ENCODE results near the gene RBP4. TPM values are rescaled to one million over a fixed set of nuclear protein-coding genes. Genes with fewer than 3 reads are reported as not detected.
A peak's percentile ranks its signal among the peaks of the same experiment; 100 is the strongest.

RBP4 gene
- total RNA-seq, 1 donor from 2014 or later = not detected

GRCh38 chr10:93596539-93596938 lies 4.5 kb downstream of the RBP4 start:
- Mint-ChIP-seq H3K9me3 (no peaks in the 10 kb centered on the region), H3K27ac (ENCODE audit: unreplicated experiment) (no peak overlapping the region)
- no peak for DNase-seq (ENCODE audit: low read depth, low spot score)

GRCh38 chr10:93595378-93596161 lies 5.5 kb downstream of the RBP4 start:
- Mint-ChIP-seq H3K27me3 (ENCODE audit: low read depth) (peaks cover 24% of the 10 kb centered on the region), H3K4me3 (no peak overlapping the region), H3K9me3 (no peaks in the 10 kb centered on the region), H3K36me3 (ENCODE audit: low read depth) (no peaks in the 10 kb centered on the region), H3K27ac (ENCODE audit: unreplicated experiment) (peak overlapping the region; percentile 63), H3K4me1 (peaks cover 13% of the 10 kb centered on the region)
- TF ChIP-seq CTCF (conservative IDR thresholded peaks at IDR 0.05) = no peak
- DNase-seq (ENCODE audit: low read depth, low spot score) = no peak

More at GRCh38 chr10:93596539-93596938, 4.5 kb downstream of the RBP4 start:
- Mint-ChIP-seq H3K4me3 (no peak overlapping the region), H3K36me3 (ENCODE audit: low read depth) (no peaks in the 10 kb centered on the region), H3K4me1 (peaks cover 9% of the 10 kb centered on the region), H3K27me3 (ENCODE audit: low read depth) (peaks cover 32% of the 10 kb centered on the region)
- TF ChIP-seq CTCF (conservative IDR thresholded peaks at IDR 0.05) = no peak

GRCh38 chr10:93594518-93594917 lies 6.5 kb downstream of the RBP4 start:
- no peak for DNase-seq (ENCODE audit: low read depth, low spot score)
- no peak for TF ChIP-seq CTCF (conservative IDR thresholded peaks at IDR 0.05)
- peaks cover 13% of the 10 kb centered on the region for H3K27me3 Mint-ChIP-seq (ENCODE audit: low read depth)
- no peak overlapping the region for H3K27ac Mint-ChIP-seq (ENCODE audit: unreplicated experiment)
- H3K36me3 Mint-ChIP-seq (ENCODE audit: low read depth) = no peaks in the 10 kb centered on the region
- H3K4me1 Mint-ChIP-seq = peaks cover 13% of the 10 kb centered on the region
- H3K4me3 Mint-ChIP-seq = no peak overlapping the region
- H3K9me3 Mint-ChIP-seq = no peaks in the 10 kb centered on the region

- Mint-ChIP-seq H3K27me3 (ENCODE audit: low read depth) (peaks cover 9% of the 10 kb centered on the region), H3K4me3 (no peak overlapping the region), H3K36me3 (ENCODE audit: low read depth) (no peaks in the 10 kb centered on the region), H3K4me1 (peaks cover 13% of the 10 kb centered on the region), H3K9me3 (no peaks in the 10 kb centered on the region), H3K27ac (ENCODE audit: unreplicated experiment) (no peak overlapping the region)
- DNase-seq (ENCODE audit: low read depth, low spot score) = no peak
- TF ChIP-seq CTCF (conservative IDR thresholded peaks at IDR 0.05) = no peak
Observed at GRCh38 chr10:93593749-93594148, 7.3 kb downstream of the RBP4 start.

GRCh38 chr10:93593254-93593653 lies 7.8 kb downstream of the RBP4 start:
- H3K9me3 Mint-ChIP-seq = no peaks in the 10 kb centered on the region
- no peak for DNase-seq (ENCODE audit: low read depth, low spot score)
- H3K27ac Mint-ChIP-seq (ENCODE audit: unreplicated experiment) = no peak overlapping the region
- TF ChIP-seq CTCF (conservative IDR thresholded peaks at IDR 0.05) = no peak
- H3K4me1 Mint-ChIP-seq = peaks cover 13% of the 10 kb centered on the region
- no peak overlapping the region for H3K4me3 Mint-ChIP-seq
- no peaks in the 10 kb centered on the region for H3K36me3 Mint-ChIP-seq (ENCODE audit: low read depth)
- peaks cover 6% of the 10 kb centered on the region for H3K27me3 Mint-ChIP-seq (ENCODE audit: low read depth)

Measured in neural crest cell (in vitro differentiated cells).